T-cell (primary cell): ENCODE results near the gene PRPSAP1. TPM values are rescaled to one million over a fixed set of nuclear protein-coding genes. Genes with fewer than 3 reads are reported as not detected.

Experiments
- ATAC-seq, 4 experiments: fragments of 200-7000 bp in 3 of 4; fragments of 150-1000 bp in 1 of 4; cut with Tn5 transposase; replicated peaks in 1 of 4; 1 replicate in 3 of 4; 2 replicates in 1 of 4; pipeline ENCODE4 v1.10.0; 2021; ENCODE audit warnings: moderate library complexity in 3 of 4, mild to moderate bottlenecking in 2 of 4, moderate number of reproducible peaks in 1 of 4
- CTCF ChIA-PET, 2 donors: fragments of 300-600 bp; sonication (Branson Sonifier 250); formaldehyde crosslinking; loops; one replicate each; lab custom pipeline; 2022; ENCODE audit warnings: antibody characterized with exemption in 2 of 2; lab: Charles Lee
- POLR2A ChIA-PET, 2 donors: fragments of 300-600 bp; sonication (Branson Sonifier 250); formaldehyde crosslinking; loops; one replicate each; lab custom pipeline; 2022; ENCODE audit warnings: antibody characterized with exemption in 2 of 2; lab: Charles Lee
- DNase-seq, 35 experiments: peaks; one replicate each; pipeline versions ENCODE4 v3.0.0 to v3.0.0-alpha.2; 2013 to 2023
- H3K27ac ChIP-seq: one replicate; pipeline ENCODE4 v1.5.1; 2013; ENCODE audit warnings: low read length
- H3K27me3 ChIP-seq, 2 experiments: replicated peaks in 1 of 2; 1 replicate in 1 of 2; 2 replicates in 1 of 2; pipeline versions ENCODE4 v1.6.1 to v1.7.0; 2013; ENCODE audit warnings: low read length in 1 of 2, mixed read lengths in 1 of 2; ENCODE audit not compliant: control insufficient read depth in 2 of 2, insufficient read depth in 2 of 2; ENCODE audit errors: extremely low read depth in 1 of 2
- H3K36me3 ChIP-seq, 2 donors: 1 replicate in 1 of 2; 2 replicates in 1 of 2; pipeline versions ENCODE4 v1.6.1 to v1.7.0; 2013; ENCODE audit warnings: low read length in 1 of 2; ENCODE audit not compliant: control insufficient read depth in 2 of 2, insufficient read depth in 1 of 2; ENCODE audit errors: extremely low read depth in 1 of 2
- H3K4me1 ChIP-seq, 2 experiments: 1 replicate in 1 of 2; 2 replicates in 1 of 2; pipeline versions ENCODE4 v1.6.1 to v1.7.0; 2013; ENCODE audit warnings: low read length in 2 of 2, mixed read lengths in 1 of 2; ENCODE audit not compliant: insufficient read depth in 2 of 2, control insufficient read depth in 1 of 2; ENCODE audit errors: extremely low read depth in 1 of 2
- H3K4me3 ChIP-seq, 2 donors: 1 replicate in 1 of 2; 2 replicates in 1 of 2; pipeline versions ENCODE4 v1.5.1 to v1.7.0; 2013; ENCODE audit warnings: mild to moderate bottlenecking in 2 of 2, low read length in 1 of 2, moderate library complexity in 1 of 2; ENCODE audit not compliant: control insufficient read depth in 1 of 2; ENCODE audit errors: extremely low read depth in 1 of 2
- H3K9me3 ChIP-seq: 2 replicates; pipeline ENCODE4 v1.7.0; 2013
- H3K27ac Mint-ChIP-seq, 2 donors: one replicate each; pipeline ENCODE4 v1.8.0; 2020 to 2021; ENCODE audit warnings: mild to moderate bottlenecking in 2 of 2, mixed read lengths in 2 of 2
- H3K27me3 Mint-ChIP-seq, 2 donors: one replicate each; pipeline ENCODE4 v1.8.0; 2021 to 2022; ENCODE audit warnings: mixed read lengths in 2 of 2
- H3K36me3 Mint-ChIP-seq: one replicate; pipeline ENCODE4 v1.8.0; 2021; ENCODE audit warnings: mixed read lengths
- H3K4me1 Mint-ChIP-seq, 3 donors: one replicate each; pipeline ENCODE4 v1.8.0; 2020 to 2022; ENCODE audit warnings: mixed read lengths in 3 of 3, mild to moderate bottlenecking in 1 of 3
- H3K4me3 Mint-ChIP-seq, 3 donors: one replicate each; pipeline ENCODE4 v1.8.0; 2020 to 2022; ENCODE audit warnings: mild to moderate bottlenecking in 3 of 3, mixed read lengths in 3 of 3, moderate library complexity in 3 of 3
- H3K9me3 Mint-ChIP-seq, 3 donors: one replicate each; pipeline ENCODE4 v1.8.0; 2020 to 2022; ENCODE audit warnings: mixed read lengths in 3 of 3
- WGBS: methylation state at CpG from one replicate; pipeline ENCODE4 v1.1.5; 2013; ENCODE audit warnings: missing lambda C conversion rate; ENCODE audit not compliant: insufficient coverage; 5-methylcytosine and 5-hydroxymethylcytosine counted together
- total RNA-seq, 35 experiments: library from RNA in 6 of 35; stranded (reverse) in 6 of 35; fragments of 120-200 nt in 1 of 35; gene quantifications; one replicate each; pipeline versions ENCODE4 v1.2.1 to v1.2.4 and lab custom pipeline; 2013 to 2026

PRPSAP1 gene
- total RNA-seq, 5 donors from 2014 or later (not counting 1 experiment from before 2014, with no cell fraction given) = 27.5 to 47.0 (median 40.0) TPM

DNA sequence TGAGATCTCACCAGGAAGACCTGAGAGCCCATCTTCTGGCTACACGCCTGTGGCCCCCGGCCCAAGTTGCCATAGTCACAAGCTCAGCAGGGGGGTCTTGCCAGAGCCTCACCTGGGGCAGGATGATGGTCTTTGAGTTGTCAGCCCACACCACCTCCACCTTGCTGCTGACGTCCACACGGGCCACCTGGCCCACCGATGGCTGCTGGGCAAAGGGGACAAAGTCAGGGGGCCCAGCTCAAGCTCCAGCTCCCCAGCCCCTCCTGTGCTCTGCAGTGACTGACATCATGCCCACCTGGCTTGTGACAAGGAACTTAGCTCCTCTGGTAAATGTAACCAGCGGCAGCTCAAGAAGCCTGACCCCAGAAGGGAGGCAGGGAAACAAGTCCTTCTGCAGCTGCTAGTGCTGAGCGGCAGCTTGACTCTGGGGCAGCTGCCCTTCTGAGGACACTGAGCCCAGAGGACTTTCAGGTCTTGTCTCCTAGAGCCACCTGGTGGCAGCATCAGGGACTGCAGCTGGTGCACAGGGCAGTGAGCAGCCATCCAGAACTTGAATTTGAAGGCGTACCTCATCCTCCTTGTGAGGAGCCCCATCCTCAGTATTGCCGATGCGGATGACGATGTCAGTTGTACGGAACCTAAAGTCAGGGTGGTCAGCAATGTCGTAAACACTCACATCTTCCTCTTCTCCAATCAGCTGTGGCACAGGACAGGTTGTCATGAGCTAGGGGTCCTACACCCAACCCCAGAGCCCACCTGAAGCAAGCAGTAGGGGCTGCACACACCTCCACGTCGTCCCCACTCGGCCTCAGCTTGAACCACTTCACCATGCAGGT is 44.2 kb upstream of the PRPSAP1 start:
- Mint-ChIP-seq H3K9me3 (no peaks in the 10 kb centered on the region), H3K4me3 (no peak overlapping the region), H3K27me3 (no peaks in the 10 kb centered on the region), H3K4me1 (no peaks in the 10 kb centered on the region), H3K36me3 (peaks cover 51% of the 10 kb centered on the region), H3K27ac (no peak overlapping the region)
- POLR2A ChIA-PET = no interaction called here
- peak; percentile 79 to 84 (median 80) for ATAC-seq
- WGBS = 61% methylated on average over 16 of the region's 16 CpGs
- Histone ChIP-seq H3K27me3 (no peaks in the 10 kb centered on the region), H3K9me3 (no peaks in the 10 kb centered on the region), H3K36me3 (peaks cover 23 to 81% of the 10 kb centered on the region in 2 donors), H3K4me3 (no peak overlapping the region), H3K27ac (no peak overlapping the region), H3K4me1 (peaks cover 0 to 2% of the 10 kb centered on the region in 2 experiments)
- DNase-seq = peak; percentile 53 to 88 (median 77)
- CTCF ChIA-PET = interaction anchor here (0.5 to 2.3 kb wide), 16 partner anchors 9 to 333 kb away, joined by 3 to 29 read pairs (median 4); partner anchors contain the start of genes PRPSAP1 (in 1 of the 2) and SPHK1 (in 1 of the 2)

DNA sequence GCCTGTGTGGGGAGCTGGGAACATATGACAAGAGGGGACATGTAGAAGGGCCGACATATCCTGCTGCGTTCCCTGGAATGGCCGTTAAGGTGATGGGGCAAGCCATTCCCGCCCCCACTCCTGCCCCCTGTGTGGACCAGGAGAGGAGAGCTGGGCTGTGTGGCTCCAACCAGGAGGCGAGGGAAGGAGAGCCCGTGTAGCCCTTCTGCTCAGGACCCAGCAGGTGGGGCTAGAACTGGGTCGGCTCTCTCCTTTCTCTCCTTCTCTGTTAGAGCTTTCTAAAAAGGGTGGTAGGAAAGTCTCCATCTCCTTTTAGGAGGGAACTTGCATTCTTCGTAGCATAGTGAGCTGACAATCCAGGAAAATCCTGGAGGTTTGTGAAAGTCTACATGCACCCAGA is 43.5 kb upstream of the PRPSAP1 start:
- Histone ChIP-seq H3K9me3 (no peaks in the 10 kb centered on the region), H3K27me3 (no peaks in the 10 kb centered on the region), H3K36me3 (peaks cover 23 to 75% of the 10 kb centered on the region in 2 donors), H3K4me3 (no peak overlapping the region), H3K4me1 (peaks cover 0 to 2% of the 10 kb centered on the region in 2 experiments), H3K27ac (no peak overlapping the region)
- POLR2A ChIA-PET = no interaction called here
- Mint-ChIP-seq H3K27me3 (no peaks in the 10 kb centered on the region), H3K4me3 (no peak overlapping the region), H3K27ac (no peak overlapping the region), H3K9me3 (no peaks in the 10 kb centered on the region), H3K4me1 (no peaks in the 10 kb centered on the region), H3K36me3 (peaks cover 46% of the 10 kb centered on the region)
- DNase-seq = no peak
- CTCF ChIA-PET = interaction anchor here (0.5 to 2.3 kb wide), 13 partner anchors 9 to 1293 kb away, joined by 3 to 29 read pairs (median 6); partner anchors contain the start of gene SPHK1 (in 1 of the 2)
- ATAC-seq = no peak
- 100% methylated on average over 5 of the region's 8 CpGs for WGBS

DNA sequence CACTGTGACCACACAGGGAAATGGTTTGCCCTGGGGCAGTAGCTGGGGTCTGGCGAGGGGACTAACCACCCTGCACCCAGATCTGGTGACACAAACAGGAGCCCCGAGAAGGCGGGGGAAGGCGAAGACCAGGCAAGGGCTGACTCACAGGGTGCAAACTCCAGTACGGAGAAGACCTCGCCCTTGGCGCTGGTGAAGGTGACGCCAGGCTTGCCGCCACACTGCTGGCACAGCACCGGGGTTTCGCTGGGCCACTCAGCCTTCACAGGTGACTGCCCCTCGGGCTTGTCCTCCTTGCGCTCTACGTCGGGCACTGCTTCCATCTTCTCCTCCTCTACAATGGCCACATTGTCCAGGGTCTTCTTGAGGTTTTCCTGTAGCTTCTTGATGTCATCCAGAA is 42.3 kb upstream of the PRPSAP1 start:
- peaks cover 0 to 2% of the 10 kb centered on the region in 2 experiments for H3K4me1 ChIP-seq
- peaks cover 24 to 76% of the 10 kb centered on the region in 2 donors for H3K36me3 ChIP-seq
- no peaks in the 10 kb centered on the region for H3K27me3 ChIP-seq
- ATAC-seq = no peak
- no peak overlapping the region for H3K27ac ChIP-seq
- DNase-seq = no peak
- Mint-ChIP-seq H3K36me3 (peaks cover 36% of the 10 kb centered on the region), H3K27ac (no peak overlapping the region), H3K9me3 (no peaks in the 10 kb centered on the region), H3K27me3 (no peaks in the 10 kb centered on the region), H3K4me1 (no peaks in the 10 kb centered on the region), H3K4me3 (no peak overlapping the region)
- CTCF ChIA-PET = no interaction called here
- no peak overlapping the region for H3K4me3 ChIP-seq
- POLR2A ChIA-PET = no interaction called here
- H3K9me3 ChIP-seq = no peaks in the 10 kb centered on the region
- 95% methylated on average over 15 of the region's 15 CpGs for WGBS

DNA sequence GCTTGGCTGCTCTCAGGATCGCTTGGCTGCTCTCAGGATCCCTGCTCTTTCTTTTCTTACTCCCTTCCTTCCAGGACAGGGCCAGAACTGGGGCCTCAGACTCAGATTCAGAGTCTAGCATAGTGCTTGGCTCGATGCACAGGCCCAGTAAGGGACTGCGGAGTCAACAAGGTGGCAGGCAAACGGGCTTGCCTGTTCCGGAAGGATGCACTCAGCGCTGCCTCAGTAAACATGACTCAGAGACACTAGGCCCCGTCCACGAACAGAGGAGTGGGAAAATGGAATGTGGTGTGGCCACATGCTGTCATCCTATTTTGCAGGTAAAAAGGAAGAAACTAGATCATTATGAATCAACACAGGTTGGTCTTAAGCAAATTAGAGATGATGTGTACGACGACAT is 40.5 kb upstream of the PRPSAP1 start:
- H3K4me1 Mint-ChIP-seq = no peaks in the 10 kb centered on the region
- Histone ChIP-seq H3K27ac (no peak overlapping the region), H3K9me3 (no peaks in the 10 kb centered on the region), H3K36me3 (peaks cover 27 to 67% of the 10 kb centered on the region in 2 donors), H3K27me3 (no peaks in the 10 kb centered on the region), H3K4me3 (no peak overlapping the region), H3K4me1 (peaks cover 0 to 2% of the 10 kb centered on the region in 2 experiments)
- ChIA-PET CTCF (no interaction called here), POLR2A (no interaction called here)
- H3K4me3 Mint-ChIP-seq = no peak overlapping the region
- no peaks in the 10 kb centered on the region for H3K27me3 Mint-ChIP-seq
- H3K9me3 Mint-ChIP-seq = no peaks in the 10 kb centered on the region
- H3K36me3 Mint-ChIP-seq = peaks cover 27% of the 10 kb centered on the region
- H3K27ac Mint-ChIP-seq = no peak overlapping the region
- DNase-seq (no peak), ATAC-seq (no peak)
- 100% methylated on average over 3 of the region's 10 CpGs for WGBS

DNA sequence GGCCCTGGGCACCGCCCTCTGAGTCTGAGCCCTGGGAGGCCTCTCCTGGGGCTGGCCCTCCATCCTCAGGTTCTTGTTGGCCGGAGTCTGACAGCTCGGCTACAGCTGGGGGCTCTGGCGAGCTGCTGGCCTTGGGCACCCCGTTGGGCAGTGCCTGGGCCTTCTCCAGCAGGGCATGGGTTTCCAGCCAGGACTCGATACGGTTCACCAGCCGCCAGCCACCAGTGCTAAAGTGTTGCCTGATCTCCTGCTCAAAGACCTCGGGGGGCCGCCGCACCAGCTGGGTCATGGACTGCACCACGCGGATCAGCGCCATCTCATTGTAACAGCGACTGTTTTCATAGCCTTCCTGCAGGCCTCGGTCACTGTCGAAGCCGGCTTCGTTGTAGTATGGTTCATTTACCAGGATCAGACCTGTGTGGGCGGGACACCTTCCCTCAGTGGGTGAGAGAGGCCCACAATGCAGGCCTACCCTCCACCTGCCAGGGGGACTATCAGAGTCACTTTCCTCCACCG is 37.5 kb upstream of the PRPSAP1 start:
- Mint-ChIP-seq H3K27ac (no peak overlapping the region), H3K27me3 (no peaks in the 10 kb centered on the region), H3K9me3 (no peaks in the 10 kb centered on the region), H3K4me1 (peaks cover 0 to 5% (median 2%) of the 10 kb centered on the region in 3 donors), H3K36me3 (peaks cover 14% of the 10 kb centered on the region), H3K4me3 (no peak overlapping the region)
- 99% methylated on average over 19 of the region's 21 CpGs for WGBS
- ATAC-seq (no peak), DNase-seq (no peak)
- Histone ChIP-seq H3K4me1 (peaks cover 0 to under 1% of the 10 kb centered on the region in 2 experiments), H3K4me3 (no peak overlapping the region), H3K9me3 (no peaks in the 10 kb centered on the region), H3K36me3 (peaks cover 20 to 38% of the 10 kb centered on the region in 2 donors), H3K27ac (no peak overlapping the region), H3K27me3 (peaks cover 0 to under 1% of the 10 kb centered on the region in 2 experiments)
- CTCF ChIA-PET = no interaction called here
- POLR2A ChIA-PET = no interaction called here

DNA sequence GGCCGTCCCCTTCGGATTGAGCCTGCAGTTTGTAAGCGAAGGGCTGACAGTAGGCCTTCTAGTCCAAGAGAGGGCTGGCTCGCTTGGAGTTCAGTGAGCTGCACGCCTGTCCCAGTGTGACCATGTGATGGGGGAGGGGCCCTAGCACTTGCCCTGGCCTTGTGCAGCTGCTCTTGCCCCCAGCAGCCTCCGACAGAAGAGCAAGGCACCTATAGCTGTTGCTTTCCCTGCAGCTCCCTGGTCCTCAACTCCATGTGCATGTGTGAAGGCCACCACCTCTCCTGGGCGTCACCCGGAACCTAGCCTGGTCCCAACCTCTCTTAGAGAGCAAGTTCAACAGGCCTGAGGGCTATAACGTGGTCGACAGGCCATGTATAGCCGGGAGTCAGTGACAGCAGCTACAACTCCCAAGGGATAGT is 36.3 kb upstream of the PRPSAP1 start:
- H3K36me3 Mint-ChIP-seq = peaks cover 11% of the 10 kb centered on the region
- no peak for DNase-seq
- H3K27me3 Mint-ChIP-seq = no peaks in the 10 kb centered on the region
- H3K4me3 ChIP-seq = no peak overlapping the region
- H3K9me3 ChIP-seq = no peaks in the 10 kb centered on the region
- H3K27ac ChIP-seq = no peak overlapping the region
- peaks cover 4 to 13% of the 10 kb centered on the region in 2 experiments for H3K4me1 ChIP-seq
- peaks cover 20 to 29% of the 10 kb centered on the region in 2 donors for H3K36me3 ChIP-seq
- H3K4me3 Mint-ChIP-seq = no peak overlapping the region
- 92% methylated on average over 11 of the region's 11 CpGs for WGBS
- H3K9me3 Mint-ChIP-seq = no peaks in the 10 kb centered on the region
- peaks cover 0 to 9% (median 4%) of the 10 kb centered on the region in 3 donors for H3K4me1 Mint-ChIP-seq
- POLR2A ChIA-PET = interaction anchor here in 1 of 2 donors (0.5 kb wide), 1 partner anchor 170 kb away, joined by 10 read pairs; no protein-coding TSS in a partner anchor
- no peak overlapping the region for H3K27ac Mint-ChIP-seq
- H3K27me3 ChIP-seq = peaks cover 0 to 11% of the 10 kb centered on the region in 2 experiments
- no peak for ATAC-seq
- CTCF ChIA-PET = interaction anchor here in 1 of 2 donors (0.9 kb wide), 1 partner anchor 21 kb away, joined by 5 read pairs; no protein-coding TSS in a partner anchor
